Measurements from ENCODE around the gene POLR3K.

The POLR3K gene

DNA sequence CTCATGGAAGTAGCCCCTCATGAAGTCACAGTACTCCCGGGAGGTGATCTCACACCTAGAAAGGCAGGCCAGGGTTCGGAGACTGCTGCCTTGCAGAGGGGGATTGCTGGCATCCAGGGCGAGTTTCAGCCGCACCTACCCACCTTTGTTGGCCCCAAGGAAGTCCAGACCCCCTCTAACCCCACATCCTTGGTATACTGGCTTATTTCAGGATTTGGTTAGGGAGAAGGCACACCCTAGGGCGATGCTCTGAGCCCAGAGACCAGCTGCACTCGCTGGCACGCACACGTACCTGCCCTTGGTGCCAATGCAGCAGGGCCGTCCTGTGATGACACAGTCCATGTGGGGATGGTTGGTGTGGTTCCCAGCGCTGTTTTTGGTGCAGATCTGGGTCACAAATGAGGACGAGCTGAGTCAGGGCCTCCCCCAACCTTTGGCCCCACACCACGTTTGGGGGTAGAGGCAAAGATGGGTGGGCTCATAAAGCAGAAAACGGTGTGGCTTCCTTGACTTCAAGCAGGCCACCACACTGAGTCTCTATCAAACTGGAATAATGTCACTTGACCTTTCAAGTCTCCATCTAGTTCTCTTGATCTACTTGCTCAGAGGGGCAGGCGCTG lies 6.1 kb upstream of the POLR3K start:
- DNase-seq (ENCODE audit: low read depth in 2 of 2): no peak
- no peak for TF ChIP-seq CTCF (IDR thresholded peaks at IDR 0.05; ENCODE audit: low read depth, low read length)
- no peak overlapping the region for H3K4me3 ChIP-seq (replicated peaks in 1 of 2; ENCODE audit: low read depth in 2 of 2, low read length in 2 of 2)

DNA sequence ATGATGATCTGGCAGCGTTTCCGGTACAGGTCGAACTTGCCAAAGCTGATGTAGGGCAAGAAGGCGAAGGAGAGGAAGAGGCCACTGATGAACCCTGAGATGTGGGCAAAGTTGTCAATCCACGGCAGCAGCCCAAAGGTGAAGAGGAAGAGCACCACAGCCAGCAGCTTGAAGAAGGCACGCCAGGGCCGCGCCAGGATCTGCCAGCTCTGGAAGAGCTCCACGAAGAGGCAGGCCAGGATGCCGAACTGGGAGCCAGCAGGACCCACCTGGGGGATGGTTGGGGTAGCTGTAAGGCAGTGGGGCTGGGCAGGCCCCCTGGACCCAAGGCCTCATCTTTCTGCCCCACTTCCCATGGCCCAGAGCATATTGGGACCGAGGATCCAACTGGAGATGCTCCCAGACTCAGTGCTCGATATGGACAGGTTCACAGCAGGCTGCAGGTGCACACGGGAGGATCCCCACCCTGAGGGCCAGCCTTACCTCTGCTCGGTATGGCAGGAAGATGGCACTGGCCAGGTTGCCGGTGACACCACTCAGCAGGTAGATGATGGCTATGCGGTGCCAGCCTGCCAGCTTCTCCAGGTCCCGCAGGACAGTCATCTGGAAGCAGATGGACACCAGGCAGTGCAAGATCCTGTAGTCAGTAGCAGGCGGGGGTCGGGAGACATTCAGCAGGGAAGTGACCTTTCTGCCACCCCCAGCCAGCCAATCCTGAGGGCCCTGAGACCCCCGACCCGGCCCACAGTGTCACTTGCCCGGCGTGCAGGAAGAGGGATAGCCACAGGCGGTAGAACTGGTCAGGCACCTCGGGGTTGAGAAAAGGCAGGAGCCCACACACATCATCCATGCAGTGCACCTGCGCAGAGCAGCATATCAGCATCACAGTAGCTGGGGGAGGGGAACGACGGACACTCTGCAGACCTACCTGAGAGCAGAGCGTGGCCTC lies 5.4 kb upstream of the POLR3K start:
- DNase-seq (ENCODE audit: low read depth in 2 of 2): no peak
- TF ChIP-seq CTCF (IDR thresholded peaks at IDR 0.05; ENCODE audit: low read depth, low read length): no peak
- no peak overlapping the region for H3K4me3 ChIP-seq (replicated peaks in 1 of 2; ENCODE audit: low read depth in 2 of 2, low read length in 2 of 2)

- TF ChIP-seq CTCF (IDR thresholded peaks at IDR 0.05; ENCODE audit: low read depth, low read length): no peak
- no peak overlapping the region for H3K4me3 ChIP-seq (replicated peaks in 1 of 2; ENCODE audit: low read depth in 2 of 2, low read length in 2 of 2)
- DNase-seq (ENCODE audit: low read depth in 2 of 2): peak in 1 of 2 donors; percentile 26
Measured at GRCh38 chr16:57711-58110, 4.3 kb upstream of the POLR3K start.

DNA sequence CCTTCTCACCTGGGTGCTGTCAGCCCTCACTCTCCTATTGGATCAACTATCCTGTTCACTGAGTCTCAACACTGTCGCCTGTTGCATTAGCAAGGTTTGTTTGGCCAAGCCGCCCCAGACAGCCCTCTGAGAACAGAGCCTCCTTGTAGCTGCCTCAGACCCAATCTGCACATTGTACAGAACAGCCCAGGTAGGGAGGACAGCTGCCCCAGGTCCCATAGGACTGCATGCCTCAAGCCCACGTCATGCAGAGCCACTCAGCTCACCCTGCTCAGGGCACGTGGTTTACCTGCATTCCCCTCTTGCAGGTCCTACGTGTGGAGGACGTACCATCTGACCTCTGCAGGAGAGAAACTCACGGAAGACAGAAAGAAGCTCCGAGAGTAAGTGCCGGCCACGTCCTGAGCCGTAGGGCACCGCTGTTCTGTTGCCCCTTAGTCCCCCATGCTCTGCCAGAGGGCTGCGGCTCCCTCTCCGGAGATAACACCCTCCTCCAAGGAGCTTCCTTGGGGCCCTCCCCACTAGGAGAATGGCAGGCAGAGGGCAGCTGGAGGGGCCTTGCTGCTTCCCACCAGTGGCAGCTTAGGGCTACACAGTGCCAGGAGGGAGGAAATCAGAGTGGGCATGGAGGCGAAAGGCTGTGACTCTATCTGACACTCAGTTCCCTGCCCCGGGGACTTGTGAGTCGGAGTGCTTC lies 3.0 kb upstream of the POLR3K start:
- TF ChIP-seq CTCF (IDR thresholded peaks at IDR 0.05; ENCODE audit: low read depth, low read length): no peak
- no peak for DNase-seq (ENCODE audit: low read depth in 2 of 2)
- H3K4me3 ChIP-seq (replicated peaks in 1 of 2; ENCODE audit: low read depth in 2 of 2, low read length in 2 of 2): no peak overlapping the region

- H3K4me3 ChIP-seq (replicated peaks in 1 of 2; ENCODE audit: low read depth in 2 of 2, low read length in 2 of 2): no peak overlapping the region
- no peak for TF ChIP-seq CTCF (IDR thresholded peaks at IDR 0.05; ENCODE audit: low read depth, low read length)
- DNase-seq (ENCODE audit: low read depth in 2 of 2): no peak
Measured at GRCh38 chr16:55571-56136, 2.2 kb upstream of the POLR3K start.

GRCh38 chr16:54237-54581 lies 801 bp upstream of the POLR3K start:
- TF ChIP-seq CTCF (IDR thresholded peaks at IDR 0.05; ENCODE audit: low read depth, low read length): no peak
- peak overlapping the region; percentile 75 to 81 for H3K4me3 ChIP-seq (replicated peaks in 1 of 2; ENCODE audit: low read depth in 2 of 2, low read length in 2 of 2)
- DNase-seq (ENCODE audit: low read depth in 2 of 2): no peak

Measured in cardiac fibroblast (primary cell).